GM18508 (cell line): ENCODE results near the gene DIP2A.

Experiments
- ATAC-seq: cut with Tn5 transposase; IDR thresholded peaks from one replicate; pipeline ENCODE4 v1.9.1; 2021; ENCODE audit warnings: moderate number of reproducible peaks; ENCODE audit not compliant: insufficient read depth, unreplicated experiment

Gene DIP2A

DNA sequence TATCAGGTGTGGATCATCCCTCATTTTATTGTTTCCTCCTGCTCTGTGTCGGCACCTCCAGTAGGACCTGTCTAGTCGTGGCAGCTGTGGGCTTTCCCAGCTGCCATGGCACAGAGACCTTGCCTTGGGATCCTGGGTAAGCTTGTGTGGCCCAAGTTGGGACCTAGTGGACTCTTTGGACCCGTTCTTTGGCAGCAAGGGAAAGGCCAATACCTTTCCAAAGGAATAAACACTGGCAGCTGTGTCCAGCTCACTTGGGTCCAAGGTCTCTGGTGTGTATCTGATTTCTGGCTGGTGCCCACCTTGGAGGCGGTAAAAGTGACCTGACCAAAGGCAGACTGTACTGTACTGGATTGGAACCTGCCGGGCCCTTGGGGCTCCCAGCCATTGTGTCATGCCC is 21.8 kb downstream of the DIP2A start:
- ATAC-seq, result no peak

DNA sequence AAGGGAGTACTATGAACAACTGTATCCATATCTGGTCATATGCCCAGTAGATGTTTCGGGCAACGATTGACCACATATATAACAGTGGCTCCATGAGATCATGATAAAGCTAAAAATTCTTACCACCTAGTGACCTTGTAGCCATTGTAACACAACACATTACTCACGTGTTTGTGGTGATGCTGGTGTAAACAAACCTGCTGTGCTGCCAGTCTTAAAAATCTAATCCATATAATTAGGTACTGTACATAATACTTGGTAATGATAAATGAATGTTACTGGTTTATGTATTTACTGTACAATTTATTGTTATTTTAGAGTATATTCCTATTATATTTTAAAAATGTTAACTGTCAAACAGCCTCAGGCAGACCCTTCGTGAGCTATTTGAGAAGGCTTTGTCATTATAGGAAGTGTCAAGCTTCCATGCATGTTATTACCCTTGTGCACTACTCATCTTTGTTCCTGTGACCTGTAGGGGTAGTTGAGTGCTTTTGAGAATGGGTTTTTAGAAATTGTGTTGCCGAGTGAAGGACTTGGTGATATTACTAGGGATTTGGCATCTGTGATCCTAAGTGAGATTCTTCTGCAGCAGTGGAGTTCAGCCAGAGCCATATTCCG is 23.6 kb downstream of the DIP2A start:
- ATAC-seq, result no peak

DNA sequence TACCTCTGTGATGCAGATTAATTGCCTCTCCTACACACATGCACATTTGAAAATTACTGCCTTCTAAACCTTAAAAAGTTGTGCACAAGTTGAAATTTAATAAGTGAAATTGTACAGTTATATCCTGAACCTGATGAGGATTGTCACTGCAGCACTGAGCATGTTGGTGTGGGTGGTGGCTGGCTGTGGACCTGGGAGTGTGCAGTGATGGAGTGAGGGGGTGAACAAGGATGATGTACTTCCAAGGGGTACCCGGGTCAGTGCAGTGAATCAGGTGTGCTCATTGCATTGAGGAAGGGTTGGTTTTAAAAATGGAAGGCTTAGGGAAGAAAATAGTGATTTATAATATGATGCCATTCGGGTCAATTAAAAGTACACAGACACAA is 24.1 kb downstream of the DIP2A start:
- ATAC-seq, result no peak

DNA sequence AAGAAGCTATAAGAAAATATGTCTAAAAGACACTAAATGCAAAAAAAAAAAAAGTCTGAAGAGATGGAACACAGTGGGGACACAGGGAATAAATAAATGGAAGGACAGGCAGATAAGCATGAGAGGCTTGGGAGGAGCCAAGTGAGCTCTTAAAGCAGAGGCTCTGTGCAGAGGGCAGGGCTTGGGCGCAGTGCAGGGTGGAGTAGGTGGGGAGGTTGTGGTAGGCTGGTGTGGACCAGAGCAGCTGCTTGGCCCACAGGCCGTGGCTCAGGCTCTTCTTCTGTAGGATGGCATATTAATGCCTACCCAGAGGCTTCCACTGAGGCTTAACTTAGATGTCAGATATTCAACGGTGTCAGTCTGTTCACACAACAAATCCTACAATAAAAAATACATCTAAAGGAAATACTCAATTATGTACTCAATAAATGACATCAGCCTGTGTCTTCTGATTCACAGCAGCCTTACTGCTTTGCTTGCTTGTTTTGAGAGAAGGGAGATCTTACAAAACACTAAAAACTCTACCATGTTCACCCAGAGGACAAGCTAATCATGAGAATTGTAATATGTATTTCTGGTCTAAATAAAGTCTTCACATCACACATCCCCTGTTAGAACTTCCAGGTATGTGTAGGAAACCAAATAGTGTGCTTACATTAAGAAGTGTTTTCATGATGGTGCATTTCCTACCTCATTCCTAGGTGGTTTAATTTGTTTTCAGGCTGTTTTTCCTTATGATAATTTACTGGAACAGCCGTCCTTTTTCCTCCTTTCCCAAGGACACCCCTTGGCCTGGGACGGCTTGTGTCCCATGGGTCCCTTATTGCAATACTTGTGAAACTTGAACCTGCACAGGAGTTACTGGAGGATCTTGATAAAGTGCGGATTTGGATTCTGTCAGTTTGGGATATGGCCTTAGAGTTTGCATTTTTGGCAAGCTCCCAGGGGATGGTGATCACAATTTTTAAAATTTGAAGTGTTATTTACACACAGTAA is 24.9 kb downstream of the DIP2A start:
- ATAC-seq, result no peak

DNA sequence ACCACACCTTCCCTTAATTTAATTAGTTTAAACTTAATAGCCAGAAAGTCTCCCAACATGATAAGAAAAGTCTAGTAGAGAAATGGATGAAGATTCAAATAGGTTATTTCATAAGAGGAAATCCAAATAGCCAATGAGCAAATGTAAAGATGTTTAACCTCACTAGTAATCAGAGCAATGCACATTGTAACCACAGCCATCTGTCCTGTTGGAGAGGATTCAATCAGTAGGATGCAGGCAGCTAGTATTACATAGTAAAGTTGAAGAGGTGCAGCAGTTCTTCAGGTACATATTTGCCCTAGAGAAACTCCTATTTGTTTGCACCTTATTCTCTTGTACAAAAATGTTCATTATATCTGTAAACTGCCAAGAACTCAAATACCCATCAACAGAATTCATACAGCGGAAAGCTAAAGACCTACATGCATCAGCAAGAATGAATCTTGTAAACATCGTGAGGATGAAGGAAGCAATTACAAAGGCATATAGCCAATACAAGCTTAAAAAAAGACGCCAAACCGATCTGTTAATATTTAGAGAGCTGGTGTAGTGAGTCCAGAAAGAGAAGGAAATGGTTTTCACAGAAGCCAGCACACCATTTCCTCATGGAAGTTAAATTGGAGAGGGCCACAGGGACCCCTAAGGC is 27.9 kb downstream of the DIP2A start:
- no peak for ATAC-seq

DNA sequence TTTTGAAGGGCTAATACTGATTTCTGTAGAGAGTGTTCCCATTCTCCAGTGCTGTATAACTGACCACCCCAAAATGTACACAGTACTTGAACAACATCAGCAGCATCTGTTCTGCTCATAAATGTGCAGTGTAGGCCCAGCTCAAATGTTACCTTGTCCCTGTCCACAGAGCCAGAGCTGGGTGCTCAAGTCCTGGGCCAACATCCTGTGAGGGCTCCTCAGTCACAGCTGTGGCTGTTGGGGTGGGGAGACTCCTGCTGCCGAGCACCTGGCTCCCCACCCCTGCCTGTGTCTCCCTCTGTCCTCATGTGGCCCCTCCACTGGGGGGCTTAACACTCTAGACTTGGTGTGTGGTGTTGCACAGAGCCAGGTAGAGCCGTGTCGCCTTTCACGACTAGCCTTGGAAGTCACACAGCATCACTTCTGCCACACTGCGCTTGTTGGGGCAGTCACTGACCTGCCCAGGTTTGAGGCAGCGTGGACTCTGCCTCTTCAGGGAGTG is 30.5 kb downstream of the DIP2A start:
- ATAC-seq, result no peak

DNA sequence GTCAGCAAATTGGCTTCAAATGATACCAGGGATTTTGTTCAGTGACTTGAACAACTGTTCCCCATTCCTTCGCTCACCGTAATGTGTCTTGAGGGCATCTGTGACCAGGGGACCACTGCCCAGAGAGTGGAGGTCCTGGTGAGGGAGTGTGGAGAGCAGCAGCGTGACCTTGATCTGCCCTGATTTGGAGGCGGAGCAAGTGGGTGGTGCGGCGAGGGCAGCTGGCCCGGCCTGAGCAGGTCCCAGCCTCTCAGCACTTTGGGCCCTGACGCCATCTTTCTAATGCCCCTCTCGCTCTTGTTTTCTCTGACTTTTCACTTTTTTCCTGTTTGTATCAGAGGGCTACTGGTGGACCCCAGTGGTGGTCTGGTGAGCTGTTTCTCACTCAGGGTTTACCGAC is 31.1 kb downstream of the DIP2A start:
- no peak for ATAC-seq

DNA sequence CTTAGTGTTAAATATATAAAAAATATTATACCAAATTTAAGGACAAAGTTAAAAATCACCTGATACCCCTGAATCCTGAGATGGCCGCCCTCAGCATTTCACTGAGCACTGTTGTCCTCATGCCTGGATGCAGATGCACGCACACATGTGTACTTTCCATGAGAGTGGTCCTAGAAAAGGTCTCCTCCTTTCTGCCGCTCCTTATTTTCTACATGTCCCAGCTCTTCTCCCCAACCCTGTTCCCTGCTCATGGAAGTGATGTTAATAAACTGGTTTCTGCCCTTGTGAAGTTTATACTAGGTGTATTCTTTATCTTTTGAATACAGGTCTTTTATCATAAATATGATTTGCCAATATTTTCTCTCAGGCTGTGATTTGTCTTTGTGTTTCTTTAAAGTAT is 32.9 kb downstream of the DIP2A start:
- no peak for ATAC-seq

DNA sequence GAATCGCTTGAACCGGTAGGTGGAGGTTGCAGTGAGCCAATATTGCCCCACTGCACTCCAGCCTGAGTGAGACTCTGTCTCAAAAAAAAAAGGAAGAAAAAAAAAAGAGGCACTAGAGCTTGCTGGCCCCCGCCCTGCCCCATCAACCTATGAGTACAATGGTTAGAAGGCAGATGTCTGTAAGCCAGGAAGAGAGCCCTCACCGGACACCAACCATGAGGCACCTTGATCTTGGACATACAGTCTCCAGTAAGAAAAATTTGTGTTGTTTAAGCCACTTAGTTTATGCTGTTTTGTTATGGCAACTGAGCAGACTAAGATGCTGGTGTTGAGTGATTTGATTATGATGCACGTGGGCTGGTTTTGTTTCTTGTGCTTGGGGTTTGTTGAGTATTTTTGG is 34.2 kb downstream of the DIP2A start:
- no peak for ATAC-seq

DNA sequence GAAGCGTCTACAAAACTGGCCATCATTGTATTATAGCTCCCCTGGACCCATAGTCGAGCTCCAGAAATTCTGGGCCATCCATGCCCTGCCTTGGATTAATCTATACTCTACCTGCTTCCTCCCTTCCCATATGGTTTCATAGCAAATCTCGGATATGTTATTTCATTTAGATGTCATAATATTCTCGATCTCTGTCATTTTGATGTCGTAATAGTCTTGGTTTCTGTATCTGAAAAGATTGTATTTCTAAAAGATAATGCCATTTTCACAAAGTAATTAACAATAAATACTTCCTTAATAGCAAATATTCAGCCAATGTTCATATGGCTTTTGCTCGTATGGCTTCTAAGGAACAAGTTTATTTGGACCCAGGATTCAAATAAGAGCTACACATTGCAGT is 35.1 kb downstream of the DIP2A start:
- ATAC-seq, result no peak

DNA sequence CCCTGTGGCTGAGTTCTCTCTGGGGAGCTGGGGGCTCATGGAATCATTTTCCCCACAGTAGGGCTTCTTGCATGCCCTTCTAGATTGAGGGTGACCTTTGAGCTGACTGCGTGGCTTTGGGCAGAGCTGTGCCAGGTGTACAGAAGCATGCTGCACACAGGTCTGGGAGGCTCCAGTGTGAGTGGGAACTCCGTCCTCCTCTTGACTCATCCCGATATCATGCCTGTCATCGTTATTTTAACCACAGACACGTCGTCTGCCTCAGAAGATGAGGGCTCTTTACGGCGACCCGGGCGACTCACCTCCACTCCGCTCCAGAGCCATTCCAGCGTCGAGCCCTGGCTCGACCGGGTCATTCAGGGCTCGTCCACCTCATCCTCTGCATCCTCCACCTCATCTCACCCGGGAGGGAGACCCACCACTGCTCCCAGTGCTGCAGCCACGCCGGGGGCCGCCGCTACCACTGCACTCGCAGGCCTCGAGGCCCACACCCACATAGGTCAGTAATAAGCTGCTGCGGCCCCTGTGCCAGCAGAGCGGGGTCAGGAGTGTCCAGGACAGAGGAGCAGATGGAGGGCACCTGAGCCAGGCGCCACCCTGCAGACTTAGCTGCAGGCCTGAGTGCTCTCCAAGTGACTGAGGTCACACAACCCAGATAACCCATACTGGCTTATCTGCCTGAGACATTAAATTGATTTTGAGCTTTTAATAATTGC is 39.8 kb downstream of the DIP2A start:
- no peak for ATAC-seq

DNA sequence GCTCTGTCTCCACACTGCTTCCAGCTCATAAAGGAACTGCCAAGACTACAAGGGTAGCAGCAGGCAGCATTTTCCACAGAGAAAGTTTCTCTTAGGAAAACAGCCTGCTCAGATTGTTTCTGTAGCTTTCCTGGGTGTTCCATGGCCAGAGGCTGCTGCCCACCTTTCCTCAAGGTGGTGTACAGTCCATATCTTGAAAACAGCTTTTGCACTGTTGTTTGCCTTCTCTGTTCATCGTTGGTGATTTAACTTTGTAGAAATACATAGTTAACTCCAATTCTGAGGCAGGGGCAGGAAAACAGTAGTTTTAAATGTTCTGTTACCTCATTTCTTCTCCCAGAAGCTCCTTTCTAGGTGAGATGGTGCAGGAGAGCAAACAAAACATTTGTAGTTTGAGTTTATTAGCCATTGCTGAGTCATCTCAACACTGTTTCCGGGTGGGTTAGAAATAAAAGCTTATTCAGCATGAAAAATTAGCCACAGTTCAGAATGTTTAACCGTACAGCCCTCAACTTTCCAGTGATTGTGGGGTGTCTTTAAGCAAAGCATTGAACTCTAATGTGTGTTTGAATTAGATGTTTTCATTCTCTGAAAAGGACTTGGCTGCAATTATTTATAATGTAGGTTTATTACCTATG is 41.7 kb downstream of the DIP2A start:
- no peak for ATAC-seq

DNA sequence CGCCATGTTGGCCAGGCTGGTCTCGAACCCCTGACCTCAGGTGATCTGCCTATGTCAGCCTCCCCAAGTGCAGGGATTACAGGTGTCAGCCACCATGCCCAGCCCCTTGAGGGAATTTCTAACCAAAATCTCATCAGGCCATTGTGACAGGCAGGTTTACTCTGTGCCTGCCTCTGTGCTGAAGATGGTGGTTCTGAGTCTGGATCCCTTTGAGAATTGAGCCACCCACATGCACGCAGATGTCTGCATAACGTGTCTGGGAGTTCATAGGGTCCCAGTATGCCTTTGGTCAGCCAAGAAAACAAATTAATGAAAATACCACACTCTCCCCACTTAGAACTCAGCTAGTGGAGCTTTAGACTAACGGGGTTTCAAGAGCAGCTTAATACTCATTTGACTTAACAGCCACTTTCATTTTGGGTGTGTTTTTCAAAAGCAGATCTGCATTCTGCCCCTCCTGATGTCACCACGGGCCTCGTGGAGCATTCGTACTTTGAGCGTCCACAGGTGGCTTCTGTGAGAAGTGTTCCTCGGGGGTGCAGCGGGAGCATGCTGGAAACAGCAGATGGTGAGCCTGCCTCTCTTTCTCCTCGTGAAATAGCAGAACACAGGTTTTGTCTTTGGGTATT is 45.3 kb downstream of the DIP2A start:
- no peak for ATAC-seq

DNA sequence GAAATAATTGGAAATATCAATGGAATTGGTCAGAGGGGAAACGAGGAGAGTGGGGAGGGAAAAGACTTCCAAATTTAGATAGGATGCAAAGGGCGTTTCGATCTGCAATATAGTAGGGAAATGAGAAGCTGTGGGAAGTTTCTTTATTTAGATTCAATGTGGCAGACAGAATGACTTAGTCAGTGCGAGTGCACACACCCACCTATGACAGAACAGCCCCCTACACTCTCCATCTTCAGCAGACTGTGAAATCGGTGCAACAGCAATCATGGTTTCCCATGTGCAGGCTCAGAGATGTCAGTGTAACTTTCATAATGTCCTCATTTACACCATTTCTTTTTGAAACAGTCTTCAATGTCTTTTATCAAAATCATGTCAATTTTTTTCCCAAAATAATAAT is 46.0 kb downstream of the DIP2A start:
- ATAC-seq, result no peak

DNA sequence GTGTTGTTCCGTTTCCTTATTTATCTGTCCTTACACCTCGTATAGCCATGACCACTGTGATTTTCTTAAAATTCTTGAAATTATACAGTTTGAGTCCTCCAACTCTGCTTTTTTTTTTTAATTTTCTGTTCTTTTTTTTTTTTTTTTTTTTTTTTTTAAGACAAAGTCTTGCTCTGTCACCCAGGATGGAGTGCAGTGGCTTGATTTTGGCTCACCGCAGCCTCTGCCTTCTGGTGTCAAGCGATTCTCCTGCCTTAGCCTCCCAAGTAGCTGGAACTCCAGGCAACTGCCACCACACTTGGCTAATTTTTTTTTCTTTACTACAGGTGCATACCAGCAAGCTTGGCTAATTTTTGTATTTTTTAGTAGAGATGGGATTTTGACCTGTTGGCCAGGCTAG is 48.9 kb downstream of the DIP2A start:
- ATAC-seq, result no peak

DNA sequence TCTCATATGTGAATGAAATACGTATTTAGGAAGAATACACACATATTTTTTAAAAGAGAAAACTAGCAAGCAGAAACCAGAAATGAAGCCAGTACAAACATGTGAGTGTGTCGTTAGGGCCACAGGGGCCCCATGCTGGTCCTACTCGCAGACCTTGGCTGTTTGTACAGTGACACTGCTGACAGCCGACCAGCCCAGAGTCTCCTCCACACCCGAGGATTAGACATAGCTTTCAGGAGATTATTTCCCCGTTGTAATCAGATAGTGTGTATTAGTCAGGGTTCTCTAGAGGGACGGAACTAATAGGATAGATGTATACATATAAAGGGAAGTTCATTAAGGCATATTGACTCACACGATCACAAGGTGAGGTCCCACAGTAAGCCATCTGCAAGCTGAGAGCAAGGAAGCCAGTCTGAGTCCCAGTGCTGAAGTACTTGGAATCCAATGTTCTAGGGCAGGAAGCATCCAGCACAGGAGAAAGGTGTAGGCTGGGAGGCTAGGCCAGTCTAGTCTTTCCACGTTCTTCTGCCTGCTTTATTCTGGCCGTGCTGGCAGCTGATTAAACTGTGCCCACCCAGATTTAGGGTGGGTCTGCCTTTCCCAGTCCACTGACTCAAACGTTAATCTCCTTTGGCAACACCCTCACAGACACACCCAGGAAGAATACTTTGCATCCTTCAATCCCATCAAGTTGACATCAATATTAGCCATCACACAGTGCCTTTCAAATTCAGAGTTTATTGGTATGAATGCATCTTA is 51.2 kb downstream of the DIP2A start:
- no peak for ATAC-seq

DNA sequence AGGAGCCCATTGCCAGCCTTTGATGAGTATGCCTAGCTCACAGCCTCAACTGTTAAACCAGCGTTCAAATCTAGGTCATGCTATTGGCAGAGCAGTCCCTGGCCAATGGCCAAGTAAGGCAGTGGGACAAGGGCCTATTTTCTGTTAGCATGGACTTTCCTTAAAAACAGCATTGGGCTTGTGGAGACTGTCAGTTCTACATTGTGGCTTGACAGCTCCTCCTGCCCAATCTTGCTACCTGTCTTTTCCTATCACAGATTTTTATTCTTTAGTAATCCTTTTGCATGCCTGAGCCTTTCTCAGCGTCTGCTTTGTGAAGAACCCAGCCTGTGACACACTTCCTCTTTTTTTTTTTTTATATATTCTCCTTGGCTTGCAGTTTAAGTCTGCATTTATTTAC is 56.4 kb downstream of the DIP2A start:
- ATAC-seq, result no peak

DNA sequence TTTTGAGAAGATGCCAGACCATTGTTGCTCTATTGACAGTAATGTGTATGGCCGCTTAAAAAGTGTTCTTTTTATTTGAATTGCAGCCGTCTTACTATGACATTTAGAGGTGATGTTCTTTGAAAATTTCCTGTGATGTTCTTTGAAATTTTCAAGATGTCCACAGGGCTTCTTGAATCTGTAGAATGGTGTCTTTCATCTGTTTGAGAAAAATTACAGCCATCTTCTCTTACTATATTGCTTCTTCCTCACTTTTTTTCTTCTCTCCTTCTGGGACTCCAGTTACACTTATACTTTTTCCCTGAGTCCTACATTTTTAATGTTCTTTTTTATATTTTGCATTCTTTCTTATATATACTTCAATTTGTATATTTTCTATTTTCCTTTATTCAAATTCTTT is 57.4 kb downstream of the DIP2A start:
- ATAC-seq, result no peak

DNA sequence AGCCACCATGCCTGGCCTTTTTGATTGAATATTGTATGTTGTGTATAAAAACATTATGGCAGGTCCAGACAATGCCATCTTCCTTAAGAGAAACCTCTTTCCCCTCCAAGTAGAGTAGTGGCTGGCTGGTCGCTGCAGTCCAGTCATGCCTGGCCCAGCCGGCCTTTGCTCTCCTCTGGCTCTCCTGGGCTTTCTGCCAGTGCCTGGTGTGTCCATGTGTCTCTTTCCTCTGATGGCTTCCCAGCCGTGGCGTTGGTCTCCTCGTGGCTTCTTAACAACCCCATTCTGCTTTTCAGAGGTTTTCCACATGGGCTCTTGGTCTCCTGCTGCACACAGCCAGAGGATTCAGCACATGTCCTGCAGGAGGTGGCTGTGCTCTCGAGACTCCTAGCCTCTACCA is 58.7 kb downstream of the DIP2A start:
- no peak for ATAC-seq
